GM08714 (cell line): ENCODE data around the gene ADSS1.

Experiments used
- H3K4me3 ChIP-seq: fragments of 200-500 bp; sonication (Bioruptor generic); 2 replicates; pipeline ENCODE4 v1.5.1; 2014; ENCODE audit warnings: mild to moderate bottlenecking, low read length, inconsistent platforms
- ZNF274 ChIP-seq: IDR thresholded peaks from 2 replicates; pipeline ENCODE4 v1.6.1; 2012; ENCODE audit warnings: mild to moderate bottlenecking, low read depth, low read length

Gene ADSS1

DNA sequence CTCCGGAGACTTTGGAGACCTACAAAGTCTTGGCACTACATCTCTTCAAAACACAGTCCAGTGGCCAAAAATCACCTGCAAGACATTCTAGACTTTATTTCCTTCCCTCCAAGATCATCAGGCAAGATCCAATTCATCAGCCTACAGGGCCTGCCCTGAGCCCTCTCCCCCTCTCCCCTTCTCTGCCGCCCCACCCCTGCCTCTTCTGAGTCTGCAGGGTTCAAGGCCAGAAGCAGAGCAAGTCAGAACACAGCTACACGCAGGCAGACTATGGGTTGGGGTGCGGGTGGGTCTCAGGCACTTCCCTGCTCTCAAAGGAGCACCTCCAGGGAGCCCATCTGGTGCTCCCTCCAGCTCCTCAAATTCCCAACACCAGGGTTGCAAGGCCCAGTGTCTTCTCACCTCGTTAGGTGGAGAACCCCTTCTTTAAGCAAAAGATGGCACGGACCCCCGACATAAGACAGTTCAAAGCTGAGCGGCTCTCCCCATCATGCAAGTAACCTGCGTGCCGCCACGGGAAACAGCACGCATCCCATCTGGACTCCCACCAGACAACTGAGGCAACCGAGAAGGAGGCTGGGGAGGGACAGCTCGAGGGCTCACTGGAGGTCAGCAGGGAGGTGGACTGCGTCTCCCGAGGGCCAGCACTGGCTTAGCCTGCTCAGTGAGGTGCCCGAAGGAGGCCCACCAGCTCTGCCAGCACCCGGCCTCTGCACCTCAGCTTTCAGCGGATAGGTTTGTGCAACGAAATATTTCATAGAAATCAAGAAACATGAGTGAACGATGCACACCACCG, 40.2 kb upstream of the ADSS1 start:
- no peak for TF ChIP-seq ZNF274
- no peak overlapping the region for H3K4me3 ChIP-seq

DNA sequence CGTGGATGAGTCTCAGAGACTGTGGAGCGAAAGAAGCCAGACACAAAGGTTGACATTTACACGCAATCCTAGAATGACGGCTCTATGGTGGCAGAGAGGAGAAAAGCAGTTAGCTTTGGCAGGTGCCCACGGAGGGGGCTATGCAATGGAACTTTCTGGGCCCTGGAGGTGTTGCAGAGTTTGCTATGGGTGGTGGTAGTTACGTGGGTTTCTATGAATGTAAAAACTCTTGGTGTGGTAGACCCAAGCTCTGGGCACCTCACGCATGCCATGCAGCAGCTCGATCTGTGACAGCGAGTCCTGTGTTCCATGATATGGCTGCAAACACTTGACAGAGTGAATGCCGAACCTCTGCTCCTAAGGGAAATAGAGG, 39.6 kb upstream of the ADSS1 start:
- no peak for TF ChIP-seq ZNF274
- H3K4me3 ChIP-seq = no peak overlapping the region

DNA sequence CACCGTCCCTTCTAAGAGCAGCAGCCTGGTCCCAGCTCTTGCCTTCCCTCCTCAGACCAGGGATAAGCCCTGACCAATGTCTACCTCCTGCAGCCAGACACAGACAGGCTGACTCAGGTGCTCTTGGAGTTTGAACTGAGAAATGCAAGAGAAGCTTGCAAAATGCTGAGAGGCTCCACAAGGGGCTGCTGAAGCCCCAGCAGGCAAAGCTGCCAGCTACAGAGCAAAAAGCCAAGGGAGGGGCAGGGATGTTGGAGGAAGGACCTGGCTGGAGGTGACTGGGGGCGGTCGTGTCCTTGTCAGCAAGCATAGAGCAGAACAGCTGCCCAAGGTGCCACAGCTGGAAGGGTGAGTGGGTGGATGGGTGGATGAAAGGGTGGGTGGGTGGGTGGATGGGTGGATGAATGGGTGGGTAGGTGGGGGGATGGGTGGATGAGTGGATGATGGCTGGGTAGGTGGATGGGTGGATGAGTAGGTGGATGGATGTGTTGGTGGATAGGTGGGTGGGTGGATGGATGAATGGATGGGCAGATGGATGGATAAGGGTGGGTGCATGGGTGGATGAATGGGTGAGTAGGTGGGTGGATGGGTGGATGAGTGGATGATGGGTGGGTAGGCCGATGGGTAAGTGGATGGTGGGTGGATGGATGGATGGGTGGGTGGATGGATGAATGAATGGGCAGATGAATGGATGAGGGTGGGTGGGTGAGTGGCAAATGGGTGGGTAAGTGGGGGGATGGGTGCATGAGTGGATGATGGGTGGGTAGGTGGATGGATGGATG, 38.6 kb upstream of the ADSS1 start:
- no peak for TF ChIP-seq ZNF274
- H3K4me3 ChIP-seq = no peak overlapping the region

- TF ChIP-seq ZNF274 = no peak
- no peak overlapping the region for H3K4me3 ChIP-seq
Measured at GRCh38 chr14:104685998-104686610, 37.9 kb upstream of the ADSS1 start.

DNA sequence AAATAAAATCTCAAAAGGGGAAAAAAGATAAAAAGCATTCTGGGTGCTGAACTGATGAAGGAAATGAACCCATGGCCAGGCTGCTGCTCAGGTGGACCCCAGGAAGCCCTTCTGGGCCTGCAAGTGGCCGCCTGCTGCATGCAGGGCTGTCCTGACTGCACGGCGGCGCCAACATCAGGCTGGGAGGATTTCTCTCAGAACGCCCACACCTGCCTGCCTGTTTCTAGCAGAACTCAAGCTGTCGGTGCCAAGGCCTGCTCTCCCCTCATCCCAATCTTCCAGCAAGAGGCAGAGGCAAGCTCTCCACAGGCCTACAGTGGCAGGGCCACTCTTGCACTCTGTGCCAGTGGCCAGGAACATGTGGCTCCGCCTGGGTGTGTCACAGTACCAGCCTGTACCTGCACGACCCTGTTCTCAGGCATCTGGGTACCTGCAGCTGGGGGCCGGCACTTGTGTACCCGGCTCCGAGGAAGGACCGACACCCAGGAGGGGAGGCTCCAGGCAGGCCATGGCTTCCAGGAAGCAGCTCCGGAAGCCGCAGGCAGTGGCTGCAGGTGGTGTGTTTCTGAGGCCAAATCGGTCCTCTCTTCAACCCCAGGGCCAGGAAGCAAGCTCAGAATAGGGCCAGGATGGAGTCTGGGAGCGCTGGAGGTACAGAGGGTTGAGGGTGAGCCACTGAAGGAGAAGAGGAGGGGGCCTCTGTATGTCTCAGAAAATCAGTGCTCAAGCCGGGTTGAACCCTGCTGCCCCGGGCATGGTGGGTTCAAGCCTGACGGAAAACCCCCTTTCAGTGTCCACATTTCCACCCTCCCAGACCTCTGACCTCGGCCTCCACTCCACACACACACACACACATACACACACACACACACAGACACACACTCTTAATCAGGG, 37.2 kb upstream of the ADSS1 start:
- no peak for TF ChIP-seq ZNF274
- no peak overlapping the region for H3K4me3 ChIP-seq

- TF ChIP-seq ZNF274 = no peak
- H3K4me3 ChIP-seq = no peak overlapping the region
Measured at GRCh38 chr14:104687601-104688504, 36.2 kb upstream of the ADSS1 start.

- H3K4me3 ChIP-seq = no peak overlapping the region
- TF ChIP-seq ZNF274 = no peak
Measured at GRCh38 chr14:104688505-104689108, 35.4 kb upstream of the ADSS1 start.

- no peak for TF ChIP-seq ZNF274
- H3K4me3 ChIP-seq = peak within 1 kb of the TSS; percentile 74
Measured at GRCh38 chr14:104689109-104689880, 34.7 kb upstream of the ADSS1 start, which contains the start of gene INF2. INF2 (plus strand) TSS chr14:104689618; CDS start chr14:104701366, 11,748 bp downstream.

- H3K4me3 ChIP-seq = peak overlapping the region; percentile 74
- TF ChIP-seq ZNF274 = no peak
Measured at GRCh38 chr14:104689881-104690711, 33.9 kb upstream of the ADSS1 start.

- no peak for TF ChIP-seq ZNF274
- H3K4me3 ChIP-seq = peak overlapping the region; percentile 74; the same call in 1 of the 2 replicates
Measured at GRCh38 chr14:104690861-104691455, 33.1 kb upstream of the ADSS1 start.
